HEK293 (cell line): Measurements from ENCODE around the gene SBK2.

Experiments used
- EGR2 ChIP-seq: fragments of 450-650 bp; formaldehyde crosslinking; IDR thresholded peaks from 2 replicates; pipeline ENCODE4 v1.5.1; 2016; ENCODE audit warnings: low read depth, missing biosample characterization, missing genetic modification characterization
- OSR2 ChIP-seq: fragments of 450-650 bp; formaldehyde crosslinking; IDR thresholded peaks from 2 replicates; pipeline ENCODE4 v1.5.1; 2016; ENCODE audit warnings: missing biosample characterization, missing genetic modification characterization
- RBAK ChIP-seq: fragments of 450-650 bp; formaldehyde crosslinking; IDR thresholded peaks from 2 replicates; pipeline ENCODE4 v1.5.1; 2016; ENCODE audit warnings: missing biosample characterization, missing genetic modification characterization
- REST ChIP-seq: fragments of 450-650 bp; formaldehyde crosslinking; IDR thresholded peaks from 2 replicates; pipeline ENCODE4 v1.5.1; 2016; ENCODE audit warnings: missing biosample characterization, missing genetic modification characterization
- SCRT1 ChIP-seq: fragments of 450-650 bp; formaldehyde crosslinking; IDR thresholded peaks from 2 replicates; pipeline ENCODE4 v1.5.1; 2016; ENCODE audit warnings: missing biosample characterization, missing genetic modification characterization, borderline replicate concordance
- SP3 ChIP-seq: fragments of 450-650 bp; formaldehyde crosslinking; IDR thresholded peaks from 2 replicates; pipeline ENCODE4 v1.5.1; 2016; ENCODE audit warnings: missing biosample characterization, missing genetic modification characterization
- SP7 ChIP-seq: fragments of 450-650 bp; formaldehyde crosslinking; IDR thresholded peaks from 2 replicates; pipeline ENCODE4 v1.5.1; 2016; ENCODE audit warnings: missing biosample characterization, missing genetic modification characterization
- YY2 ChIP-seq: fragments of 450-650 bp; formaldehyde crosslinking; IDR thresholded peaks from 2 replicates; pipeline ENCODE4 v1.5.1; 2016; ENCODE audit warnings: missing biosample characterization, missing genetic modification characterization
- ZBTB10 ChIP-seq: fragments of 450-650 bp; formaldehyde crosslinking; IDR thresholded peaks from 2 replicates; pipeline ENCODE4 v1.5.1; 2016; ENCODE audit warnings: missing biosample characterization, missing genetic modification characterization
- ZFP37 ChIP-seq: fragments of 450-650 bp; formaldehyde crosslinking; IDR thresholded peaks from 2 replicates; pipeline ENCODE4 v1.5.1; 2016; ENCODE audit warnings: missing biosample characterization, missing genetic modification characterization
- ZNF114 ChIP-seq: fragments of 450-650 bp; formaldehyde crosslinking; IDR thresholded peaks from 2 replicates; pipeline ENCODE4 v1.5.0; 2017; ENCODE audit warnings: missing biosample characterization, missing genetic modification characterization
- ZNF157 ChIP-seq: fragments of 450-650 bp; formaldehyde crosslinking; IDR thresholded peaks from 2 replicates; pipeline ENCODE4 v1.5.1; 2016; ENCODE audit warnings: missing biosample characterization, missing genetic modification characterization
- ZNF280C ChIP-seq: fragments of 450-650 bp; formaldehyde crosslinking; IDR thresholded peaks from 2 replicates; pipeline ENCODE4 v1.5.1; 2016; ENCODE audit warnings: missing biosample characterization, missing genetic modification characterization
- ZNF302 ChIP-seq: fragments of 450-650 bp; formaldehyde crosslinking; IDR thresholded peaks from 2 replicates; pipeline ENCODE4 v1.5.1; 2016; ENCODE audit warnings: missing biosample characterization, missing genetic modification characterization, low read depth
- ZNF529 ChIP-seq: fragments of 450-650 bp; formaldehyde crosslinking; IDR thresholded peaks from 2 replicates; pipeline ENCODE4 v1.5.1; 2017; ENCODE audit warnings: missing genetic modification characterization, missing biosample characterization; ENCODE audit not compliant: insufficient replicate concordance
- ZNF530 ChIP-seq: fragments of 450-650 bp; formaldehyde crosslinking; IDR thresholded peaks from 2 replicates; pipeline ENCODE4 v1.5.1; 2016; ENCODE audit warnings: low read depth, missing biosample characterization, missing genetic modification characterization
- ZNF549 ChIP-seq: fragments of 450-650 bp; IDR thresholded peaks from 2 replicates; pipeline ENCODE4 v1.5.1; 2018; ENCODE audit warnings: missing biosample characterization, missing genetic modification characterization, mild to moderate bottlenecking, inconsistent platforms, moderate library complexity
- ZNF561 ChIP-seq: fragments of 450-650 bp; IDR thresholded peaks from 2 replicates; pipeline ENCODE4 v1.5.1; 2018; ENCODE audit warnings: missing biosample characterization, missing genetic modification characterization, borderline replicate concordance
- ZNF585B ChIP-seq: fragments of 450-650 bp; formaldehyde crosslinking; IDR thresholded peaks from 2 replicates; pipeline ENCODE4 v1.5.1; 2016; ENCODE audit warnings: missing biosample characterization, missing genetic modification characterization
- ZNF639 ChIP-seq: fragments of 450-650 bp; formaldehyde crosslinking; IDR thresholded peaks from 2 replicates; pipeline ENCODE4 v1.5.1; 2016; ENCODE audit warnings: missing biosample characterization, missing genetic modification characterization
- ZNF654 ChIP-seq: fragments of 450-650 bp; formaldehyde crosslinking; IDR thresholded peaks from 2 replicates; pipeline ENCODE4 v1.5.1; 2016; ENCODE audit warnings: low read depth, missing biosample characterization, missing genetic modification characterization
- ZNF658 ChIP-seq: fragments of 450-650 bp; formaldehyde crosslinking; IDR thresholded peaks from 2 replicates; pipeline ENCODE4; 2016; ENCODE audit warnings: missing biosample characterization, missing genetic modification characterization
- ZNF670 ChIP-seq: fragments of 450-650 bp; formaldehyde crosslinking; IDR thresholded peaks from 2 replicates; pipeline ENCODE4 v1.5.1; 2016; ENCODE audit warnings: missing biosample characterization, missing genetic modification characterization, low read depth
- ZNF692 ChIP-seq: fragments of 450-650 bp; formaldehyde crosslinking; IDR thresholded peaks from 2 replicates; pipeline ENCODE4 v1.5.1; 2016; ENCODE audit warnings: missing biosample characterization, missing genetic modification characterization
- ZNF837 ChIP-seq: fragments of 450-650 bp; formaldehyde crosslinking; IDR thresholded peaks from 2 replicates; pipeline ENCODE4 v1.5.1; 2016; ENCODE audit warnings: missing biosample characterization, missing genetic modification characterization
- ZSCAN18 ChIP-seq: fragments of 450-650 bp; formaldehyde crosslinking; IDR thresholded peaks from 2 replicates; pipeline ENCODE4 v1.5.1; 2016; ENCODE audit warnings: missing biosample characterization, missing genetic modification characterization
- ZSCAN23 ChIP-seq: fragments of 450-650 bp; formaldehyde crosslinking; IDR thresholded peaks from 2 replicates; pipeline ENCODE4 v1.5.1; 2016; ENCODE audit warnings: missing biosample characterization, missing genetic modification characterization

The SBK2 gene

GRCh38 chr19:55580628-55581144 is 43.8 kb upstream of the SBK2 start, which contains the start of gene ZNF579 (continued):
- TF ChIP-seq EGR2 (no peak), ZNF530 (tag by site-specific recombination) (no peak), ZNF837 (tag by site-specific recombination) (no peak), ZSCAN23 (tag by site-specific recombination) (no peak), ZNF654 (no peak), SP7 (peak; percentile 53), ZNF549 (no peak), ZNF561 (tag by site-specific recombination) (peak; percentile 85), ZNF585B (tag by site-specific recombination) (no peak), ZFP37 (tag by site-specific recombination) (peak; percentile 70), ZSCAN18 (tag by site-specific recombination) (no peak), SP3 (tag by site-specific recombination) (peak; percentile 46; the same call in 1 of the 2 replicates), OSR2 (tag by site-specific recombination) (no peak), ZBTB10 (tag by site-specific recombination) (no peak), RBAK (tag by site-specific recombination) (no peak), ZNF692 (peak; percentile 74), ZNF529 (tag by site-specific recombination) (no peak), SCRT1 (tag by site-specific recombination) (no peak), REST (tag by site-specific recombination) (no peak), ZNF280C (tag by site-specific recombination) (no peak), ZNF157 (no peak), ZNF658 (no peak), YY2 (peak; percentile 31; the same call in 1 of the 2 replicates), ZNF302 (no peak), ZNF639 (tag by site-specific recombination) (no peak), ZNF670 (tag by site-specific recombination) (no peak), ZNF114 (tag by site-specific recombination) (no peak)
